ENCODE measurements around the gene ACCSL. TPM values are rescaled to one million over a fixed set of nuclear protein-coding genes. Genes with fewer than 3 reads are reported as not detected.

The ACCSL gene
- polyA plus RNA-seq, 1 donor (not counting 4 experiments of a cell fraction or from before 2014, with no cell fraction given) = not detected

- no peaks in the 10 kb centered on the region for H4K20me1 ChIP-seq (ENCODE audit: control insufficient read depth, extremely low read depth, insufficient read depth, low read length)
- no peaks in the 10 kb centered on the region for H3K79me2 ChIP-seq (ENCODE audit: control insufficient read depth, insufficient read depth, low read length)
- no peak overlapping the region for H3K4me2 ChIP-seq (ENCODE audit: control insufficient read depth, extremely low read depth, insufficient read depth, low read depth, low read length)
- dilution Hi-C loops (cut with MboI; ENCODE audit: extremely low pct_ligation_motif_present, low sequenced_read_pairs) = no loop called here
- no peaks in the 10 kb centered on the region for H3K9me3 ChIP-seq (ENCODE audit: control insufficient read depth, low read depth, low read length)
- no peak overlapping the region for H2AFZ ChIP-seq (ENCODE audit: control insufficient read depth, low read length)
- H3K9me1 ChIP-seq (ENCODE audit: control insufficient read depth, extremely low read depth, insufficient read depth, low read length) = no peaks in the 10 kb centered on the region
- no peaks in the 10 kb centered on the region for H3K27me3 ChIP-seq (ENCODE audit: control insufficient read depth, extremely low read depth, insufficient read depth, low read length)
- no peaks in the 10 kb centered on the region for H3K36me3 ChIP-seq (ENCODE audit: control insufficient read depth in 2 of 2, extremely low read depth in 1 of 2, insufficient read depth in 2 of 2, low read length in 2 of 2)
- no peak overlapping the region for H3K4me3 ChIP-seq (ENCODE audit: control insufficient read depth in 2 of 3, extremely low read depth in 1 of 3, insufficient read depth in 2 of 3, low read depth in 1 of 3, low read length in 3 of 3)
- no peak for TF ChIP-seq EZH2 (IDR thresholded peaks at IDR 0.05; ENCODE audit: low read length)
- TF ChIP-seq CTCF (optimal IDR thresholded peaks at IDR 0.05 in 1 of 3, IDR thresholded peaks at IDR 0.05 in 1 of 3, conservative IDR thresholded peaks at IDR 0.05 in 1 of 3; ENCODE audit: extremely low read depth in 1 of 3, insufficient read depth in 2 of 3, low read length in 3 of 3) = no peak
- H3K27ac ChIP-seq (ENCODE audit: control insufficient read depth, insufficient read depth, low read length) = no peak overlapping the region
- no peak overlapping the region for H3K9ac ChIP-seq (ENCODE audit: control insufficient read depth, extremely low read depth, insufficient read depth, low read length)
- DNase-seq (ENCODE audit: low read depth, low spot score) = no peak
- H3K4me1 ChIP-seq (ENCODE audit: control insufficient read depth, extremely low read depth, insufficient read depth, low read length) = no peaks in the 10 kb centered on the region
- FAIRE-seq = no peak
Measured at GRCh38 chr11:44083906-44084305, 36.1 kb downstream of the ACCSL start.

- Histone ChIP-seq H3K4me1 (ENCODE audit: control insufficient read depth, extremely low read depth, insufficient read depth, low read length) (no peaks in the 10 kb centered on the region), H3K27me3 (ENCODE audit: control insufficient read depth, extremely low read depth, insufficient read depth, low read length) (peaks cover 3% of the 10 kb centered on the region), H3K36me3 (ENCODE audit: control insufficient read depth in 2 of 2, extremely low read depth in 1 of 2, insufficient read depth in 2 of 2, low read length in 2 of 2) (no peaks in the 10 kb centered on the region), H3K79me2 (ENCODE audit: control insufficient read depth, insufficient read depth, low read length) (no peaks in the 10 kb centered on the region), H4K20me1 (ENCODE audit: control insufficient read depth, extremely low read depth, insufficient read depth, low read length) (no peaks in the 10 kb centered on the region), H3K9me3 (ENCODE audit: control insufficient read depth, low read depth, low read length) (no peaks in the 10 kb centered on the region), H3K9ac (ENCODE audit: control insufficient read depth, extremely low read depth, insufficient read depth, low read length) (no peak overlapping the region), H3K4me3 (ENCODE audit: control insufficient read depth in 2 of 3, extremely low read depth in 1 of 3, insufficient read depth in 2 of 3, low read depth in 1 of 3, low read length in 3 of 3) (no peak overlapping the region), H3K9me1 (ENCODE audit: control insufficient read depth, extremely low read depth, insufficient read depth, low read length) (no peaks in the 10 kb centered on the region), H3K27ac (ENCODE audit: control insufficient read depth, insufficient read depth, low read length) (no peak overlapping the region), H3K4me2 (ENCODE audit: control insufficient read depth, extremely low read depth, insufficient read depth, low read depth, low read length) (no peak overlapping the region), H2AFZ (ENCODE audit: control insufficient read depth, low read length) (no peak overlapping the region)
- FAIRE-seq = no peak
- dilution Hi-C loops (cut with MboI; ENCODE audit: extremely low pct_ligation_motif_present, low sequenced_read_pairs) = no loop called here
- DNase-seq (ENCODE audit: low read depth, low spot score) = no peak
- TF ChIP-seq EZH2 (IDR thresholded peaks at IDR 0.05; ENCODE audit: low read length) (no peak), CTCF (optimal IDR thresholded peaks at IDR 0.05 in 1 of 3, IDR thresholded peaks at IDR 0.05 in 1 of 3, conservative IDR thresholded peaks at IDR 0.05 in 1 of 3; ENCODE audit: extremely low read depth in 1 of 3, insufficient read depth in 2 of 3, low read length in 3 of 3) (no peak)
Measured at GRCh38 chr11:44085330-44085729, 37.5 kb downstream of the ACCSL start.
